HCT116 (cell line): ENCODE measurements around the gene DCD.

ENCODE experiments used
- CEBPB ChIP-seq: IDR thresholded peaks from 2 replicates; pipeline ENCODE4 v1.6.1; 2012; ENCODE audit warnings: low read depth
- EZH2 ChIP-seq: fragments of 200-600 bp; sonication (generic); IDR thresholded peaks from 2 replicates; pipeline ENCODE4 v1.6.1; 2017; ENCODE audit warnings: antibody characterized with exemption, mixed run types
- EZH2phosphoT487 ChIP-seq: fragments of 200-600 bp; IDR thresholded peaks from 2 replicates; pipeline ENCODE4 v1.6.1; 2018; ENCODE audit warnings: antibody characterized with exemption, borderline replicate concordance
- RAD21 ChIP-seq: IDR thresholded peaks from 2 replicates; pipeline ENCODE4 v1.6.1; 2012; ENCODE audit warnings: low read depth, mild to moderate bottlenecking
- TF ChIP-seq, protein P1 (sequence below): IDR thresholded peaks from 2 replicates; pipeline ENCODE4 v1.6.1; 2012
- TF ChIP-seq, protein P2 (sequence below), 3 experiments: fragments of 200-600 bp in 1 of 3; sonication (generic) in 1 of 3; IDR thresholded peaks in 2 of 3; conservative IDR thresholded peaks in 1 of 3; 2 replicates each; pipeline ENCODE4 v1.5.1; 2012 to 2017; ENCODE audit warnings: low read depth in 2 of 3, low read length in 2 of 3, antibody characterized with exemption in 1 of 3, borderline replicate concordance in 1 of 3, control low read depth in 1 of 3, mild to moderate bottlenecking in 1 of 3, mixed read lengths in 1 of 3, mixed run types in 1 of 3, moderate library complexity in 1 of 3; ENCODE audit not compliant: insufficient read depth in 1 of 3

DNA sequence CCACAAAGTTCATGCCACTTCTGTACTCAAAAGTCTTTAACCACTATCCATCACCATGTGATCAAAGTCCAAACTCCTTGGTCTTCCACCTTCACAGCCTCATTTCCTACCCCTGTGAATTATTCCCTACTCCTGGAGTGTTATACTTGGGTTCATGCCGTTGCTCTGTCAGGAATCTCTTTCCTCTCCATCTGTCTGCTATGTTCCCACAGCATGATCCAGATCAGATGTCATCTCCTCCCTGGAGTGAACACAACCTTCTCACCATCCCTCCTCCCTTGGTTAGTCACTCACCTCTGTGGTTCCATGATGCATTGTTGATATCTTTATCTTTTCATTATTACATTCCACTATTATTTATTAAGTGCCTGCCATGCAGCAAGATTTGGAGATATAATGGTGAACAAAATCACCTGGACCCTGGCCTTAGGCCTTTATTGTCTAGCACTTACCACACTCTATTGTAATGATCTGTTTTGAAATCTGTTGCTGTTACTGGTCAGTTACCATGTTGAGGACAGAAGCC, 35.9 kb downstream of the DCD start:
- TF ChIP-seq, protein P1, sequence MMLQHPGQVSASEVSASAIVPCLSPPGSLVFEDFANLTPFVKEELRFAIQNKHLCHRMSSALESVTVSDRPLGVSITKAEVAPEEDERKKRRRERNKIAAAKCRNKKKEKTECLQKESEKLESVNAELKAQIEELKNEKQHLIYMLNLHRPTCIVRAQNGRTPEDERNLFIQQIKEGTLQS = no peak
- TF ChIP-seq, protein P2, sequence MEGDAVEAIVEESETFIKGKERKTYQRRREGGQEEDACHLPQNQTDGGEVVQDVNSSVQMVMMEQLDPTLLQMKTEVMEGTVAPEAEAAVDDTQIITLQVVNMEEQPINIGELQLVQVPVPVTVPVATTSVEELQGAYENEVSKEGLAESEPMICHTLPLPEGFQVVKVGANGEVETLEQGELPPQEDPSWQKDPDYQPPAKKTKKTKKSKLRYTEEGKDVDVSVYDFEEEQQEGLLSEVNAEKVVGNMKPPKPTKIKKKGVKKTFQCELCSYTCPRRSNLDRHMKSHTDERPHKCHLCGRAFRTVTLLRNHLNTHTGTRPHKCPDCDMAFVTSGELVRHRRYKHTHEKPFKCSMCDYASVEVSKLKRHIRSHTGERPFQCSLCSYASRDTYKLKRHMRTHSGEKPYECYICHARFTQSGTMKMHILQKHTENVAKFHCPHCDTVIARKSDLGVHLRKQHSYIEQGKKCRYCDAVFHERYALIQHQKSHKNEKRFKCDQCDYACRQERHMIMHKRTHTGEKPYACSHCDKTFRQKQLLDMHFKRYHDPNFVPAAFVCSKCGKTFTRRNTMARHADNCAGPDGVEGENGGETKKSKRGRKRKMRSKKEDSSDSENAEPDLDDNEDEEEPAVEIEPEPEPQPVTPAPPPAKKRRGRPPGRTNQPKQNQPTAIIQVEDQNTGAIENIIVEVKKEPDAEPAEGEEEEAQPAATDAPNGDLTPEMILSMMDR (IDR thresholded peaks at IDR 0.05 in 2 of 3, conservative IDR thresholded peaks at IDR 0.05 in 1 of 3; ENCODE audit: borderline replicate concordance in 1 of 3, insufficient read depth in 1 of 3, low read depth in 2 of 3, low read length in 2 of 3) = no peak
- TF ChIP-seq EZH2phosphoT487 (no peak), CEBPB (no peak), RAD21 (no peak), EZH2 (no peak)
